GM13977 (cell line): Measurements from ENCODE around the gene RILPL1.

ENCODE experiments used
- DNase-seq: peaks from one replicate; pipeline ENCODE4 v3.0.0; 2012; ENCODE audit warnings: low spot score
- CTCF ChIP-seq: IDR thresholded peaks from 2 replicates; pipeline ENCODE4 v1.5.1; 2012; ENCODE audit warnings: mild to moderate bottlenecking, control low read depth; ENCODE audit not compliant: insufficient read depth; ENCODE audit errors: extremely low read depth, missing control alignments
- in situ Hi-C: fragments of 300-500 bp; cut with MboI; formaldehyde crosslinking; loops from one replicate; pipeline ENCODE4 v1.12.0; 2022; ENCODE audit warnings: low sequenced_read_pairs, low pct_unique_long_range_greater_than_20kb, mixed read lengths, inconsistent platforms; ENCODE audit not compliant: unreplicated experiment

The RILPL1 gene

GRCh38 chr12:123529686-123530085, 3.8 kb downstream of the RILPL1 start:
- no peak for DNase-seq
- in situ Hi-C loops, result no loop called here
- TF ChIP-seq CTCF, result no peak

GRCh38 chr12:123528858-123529257, 4.7 kb downstream of the RILPL1 start:
- DNase-seq, result no peak
- in situ Hi-C loops, result no loop called here
- no peak for TF ChIP-seq CTCF

- TF ChIP-seq CTCF, result no peak
- in situ Hi-C loops, result no loop called here
- no peak for DNase-seq
These were observed 6.9 kb downstream of the RILPL1 start for GRCh38 chr12:123526542-123527080.

GRCh38 chr12:123524378-123524777, 9.1 kb downstream of the RILPL1 start:
- in situ Hi-C loops, result no loop called here
- no peak for TF ChIP-seq CTCF
- DNase-seq, result no peak

GRCh38 chr12:123523518-123523917, 10.0 kb downstream of the RILPL1 start:
- DNase-seq, result no peak
- TF ChIP-seq CTCF, result no peak
- in situ Hi-C loops, result no loop called here

- in situ Hi-C loops, result no loop called here
- no peak for TF ChIP-seq CTCF
These were observed 11.4 kb downstream of the RILPL1 start for GRCh38 chr12:123522164-123522563.

More at GRCh38 chr12:123522164-123522563, 11.4 kb downstream of the RILPL1 start:
- DNase-seq, result no peak
